HG02678 (cell line): Measurements from ENCODE around the gene DPEP3.
A peak's percentile ranks its signal among the peaks of the same experiment; 100 is the strongest.

Source experiments
- ATAC-seq: cut with Tn5 transposase; IDR thresholded peaks from one replicate; pipeline ENCODE4 v1.9.1; 2021; ENCODE audit warnings: mild to moderate bottlenecking, moderate library complexity; ENCODE audit not compliant: unreplicated experiment

Gene DPEP3

GRCh38 chr16:67932462-67932840, 47.8 kb downstream of the DPEP3 start:
- ATAC-seq: no peak

- ATAC-seq: no peak
These were observed 48.4 kb downstream of the DPEP3 start, which contains the start of gene CTRL for GRCh38 chr16:67931712-67932461. CTRL (minus strand) TSS chr16:67931862; CDS start chr16:67931852, 10 bp downstream.

GRCh38 chr16:67930678-67931211, 49.6 kb downstream of the DPEP3 start:
- no peak for ATAC-seq

- no peak for ATAC-seq
These were observed 50.1 kb downstream of the DPEP3 start for GRCh38 chr16:67930191-67930590.

GRCh38 chr16:67928561-67929364, 51.5 kb downstream of the DPEP3 start:
- ATAC-seq: peak; percentile 52

GRCh38 chr16:67928147-67928546, 52.2 kb downstream of the DPEP3 start:
- ATAC-seq: no peak

GRCh38 chr16:67927131-67927941, 53.0 kb downstream of the DPEP3 start:
- ATAC-seq: no peak

- no peak for ATAC-seq
These were observed 54.0 kb downstream of the DPEP3 start for GRCh38 chr16:67926181-67926750.
